GM19395 (cell line): ENCODE measurements around the gene KCNQ1.

Source experiments
- ATAC-seq: cut with Tn5 transposase; IDR thresholded peaks from one replicate; pipeline ENCODE4 v1.9.1; 2021; ENCODE audit warnings: mild to moderate bottlenecking, moderate library complexity; ENCODE audit not compliant: unreplicated experiment

KCNQ1 gene

DNA sequence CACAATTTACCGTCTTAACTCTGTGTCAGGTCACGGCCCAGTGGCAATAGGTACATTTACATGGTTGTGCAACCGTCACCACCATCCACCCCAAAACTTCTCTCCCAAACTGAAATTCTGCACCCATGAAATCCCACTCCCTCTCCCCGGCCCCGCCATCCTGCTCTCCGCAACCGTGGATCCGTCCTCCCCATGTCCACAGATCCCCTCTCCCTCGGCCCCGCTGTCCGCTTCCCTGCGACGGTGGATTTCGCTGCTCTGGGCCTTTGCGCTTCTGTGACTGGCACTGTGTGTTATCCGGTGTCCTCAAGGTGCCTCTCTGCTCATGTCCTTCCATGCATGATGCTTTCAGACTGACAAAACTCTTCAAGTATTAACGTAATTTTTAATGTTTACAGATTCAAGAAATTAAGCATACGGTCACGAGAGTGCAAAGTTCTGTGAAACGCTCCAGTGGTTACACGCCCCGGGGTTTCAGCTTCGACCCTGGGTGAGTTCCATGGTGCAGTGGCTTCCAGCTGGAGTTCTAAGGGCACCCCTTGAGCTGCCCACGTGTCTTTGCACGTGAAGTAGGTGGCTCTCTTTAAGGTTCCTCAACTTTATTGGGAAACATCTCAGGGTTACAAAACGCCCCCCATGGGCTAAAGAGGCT lies 76.4 kb downstream of the KCNQ1 start:
- no peak for ATAC-seq

GRCh38 chr11:2521733-2522630 lies 77.2 kb downstream of the KCNQ1 start:
- no peak for ATAC-seq

DNA sequence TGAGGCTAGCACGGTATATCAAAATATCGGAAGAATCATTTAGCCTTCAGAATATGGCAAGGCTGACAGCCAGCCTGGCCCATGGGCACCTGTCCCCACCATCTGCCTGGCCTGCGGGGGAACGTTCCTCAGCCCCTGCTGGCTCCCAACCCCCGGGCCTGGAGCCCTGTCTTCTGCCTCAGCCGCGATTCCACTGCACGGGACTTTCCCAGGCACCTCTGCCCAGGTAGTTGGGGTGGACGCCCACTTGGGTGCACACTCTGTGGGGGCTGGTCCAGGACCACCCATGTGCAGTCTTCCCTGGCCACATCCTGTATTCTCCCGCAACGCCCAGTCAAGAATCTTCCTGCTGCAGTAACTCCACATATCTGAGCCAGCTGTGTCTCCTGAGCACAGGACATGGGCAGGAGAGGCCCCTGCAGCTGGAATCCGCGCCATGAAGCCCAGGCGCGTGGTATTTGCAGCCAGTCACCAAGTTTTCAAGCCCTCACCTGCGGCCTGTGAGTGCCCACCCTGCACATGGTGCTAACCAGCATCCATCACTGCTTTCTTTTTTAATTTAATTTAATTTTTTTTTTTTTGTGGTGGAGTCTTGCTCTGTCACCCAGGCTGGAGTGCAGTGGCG lies 77.9 kb downstream of the KCNQ1 start:
- ATAC-seq: no peak

- ATAC-seq: no peak
Observed at GRCh38 chr11:2523821-2524391, 79.1 kb downstream of the KCNQ1 start.

- ATAC-seq: no peak
Observed at GRCh38 chr11:2524446-2525165, 79.8 kb downstream of the KCNQ1 start.

- ATAC-seq: no peak
Observed at GRCh38 chr11:2525166-2525861, 80.5 kb downstream of the KCNQ1 start.

DNA sequence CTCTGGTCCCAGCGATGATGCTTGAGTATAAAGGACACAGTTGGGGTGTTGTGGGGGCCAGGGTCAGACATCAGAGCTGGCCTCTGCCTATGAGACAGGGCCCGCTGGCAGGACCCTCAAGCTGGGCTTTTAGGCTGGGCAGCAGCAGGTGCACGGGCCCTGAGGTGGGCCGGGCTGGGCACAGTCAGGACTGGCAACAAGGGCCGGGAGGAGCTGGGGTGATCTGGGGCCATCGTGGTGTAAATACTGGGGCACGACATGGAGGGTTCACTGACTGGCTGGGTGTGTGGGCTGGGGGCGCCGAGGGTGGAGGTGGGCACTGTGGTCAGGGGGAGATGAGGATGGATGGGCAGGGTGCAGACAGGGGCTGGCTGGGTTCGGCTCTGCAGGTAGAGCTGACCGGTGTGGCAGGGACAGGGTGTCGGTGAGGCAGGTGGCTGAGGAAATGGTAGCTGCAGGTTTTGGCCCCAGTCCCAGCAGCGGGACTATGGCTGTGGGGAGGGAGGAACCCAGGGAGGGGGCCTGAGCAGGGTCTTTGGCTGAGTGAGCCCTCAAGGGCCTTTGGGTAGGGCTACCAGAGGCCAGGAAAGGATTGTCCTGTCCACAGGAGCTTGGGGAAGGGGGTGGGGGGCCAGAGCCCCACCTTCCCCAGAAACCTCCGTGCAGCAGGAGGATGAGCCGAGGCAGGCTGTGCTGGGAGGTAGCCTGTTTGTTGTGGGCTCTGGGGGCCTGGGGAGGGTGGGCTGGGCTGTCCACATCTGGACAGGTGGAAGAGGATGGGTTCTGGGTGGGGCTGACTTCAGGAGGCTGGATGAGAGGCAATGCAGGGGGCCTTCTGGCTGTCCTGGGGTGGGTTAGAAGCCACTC lies 81.4 kb downstream of the KCNQ1 start:
- ATAC-seq: no peak

- ATAC-seq: peak; percentile 78
Observed at GRCh38 chr11:2526808-2527381, 82.1 kb downstream of the KCNQ1 start.

- no peak for ATAC-seq
Observed at GRCh38 chr11:2527621-2528291, 82.9 kb downstream of the KCNQ1 start.

DNA sequence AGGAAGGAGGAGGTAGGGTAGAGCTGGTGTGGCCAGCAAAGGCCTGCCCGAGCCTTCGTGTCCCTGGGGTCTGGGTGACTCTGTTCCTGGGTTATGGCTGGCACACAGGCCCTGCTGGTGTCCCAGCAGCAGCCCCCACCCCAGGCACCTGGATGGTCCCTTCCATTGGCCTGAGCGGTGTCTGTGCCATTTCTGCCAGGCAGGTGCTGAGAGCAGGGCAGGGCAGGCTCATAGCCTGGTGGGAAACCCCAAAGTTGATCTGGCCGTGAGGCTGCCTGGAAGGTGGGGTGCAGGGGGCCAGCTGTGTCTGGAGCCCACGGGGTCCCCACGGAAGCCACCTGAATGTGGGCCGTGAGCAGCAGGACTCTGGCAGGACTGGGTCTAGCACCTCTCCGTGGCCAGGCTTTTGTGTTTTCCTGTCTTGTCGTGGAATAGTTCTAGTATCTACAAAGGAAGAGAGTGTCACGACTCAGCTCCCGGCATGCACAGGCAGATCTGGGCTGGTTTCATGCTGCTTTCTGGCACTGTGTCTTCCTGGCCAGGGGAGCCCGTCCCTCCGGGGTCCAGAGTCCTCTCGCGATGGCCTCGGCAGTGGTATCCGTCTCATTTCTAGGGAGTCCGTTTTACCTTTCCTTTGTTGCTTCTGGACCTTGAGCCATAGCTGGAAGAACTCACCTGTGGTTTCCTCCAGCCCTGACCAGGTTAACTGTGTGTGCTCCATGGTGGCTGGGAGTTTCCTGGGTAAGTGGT lies 83.7 kb downstream of the KCNQ1 start:
- no peak for ATAC-seq

GRCh38 chr11:2529173-2529572 lies 84.4 kb downstream of the KCNQ1 start:
- ATAC-seq: no peak

GRCh38 chr11:2529636-2530035 lies 84.8 kb downstream of the KCNQ1 start:
- no peak for ATAC-seq

DNA sequence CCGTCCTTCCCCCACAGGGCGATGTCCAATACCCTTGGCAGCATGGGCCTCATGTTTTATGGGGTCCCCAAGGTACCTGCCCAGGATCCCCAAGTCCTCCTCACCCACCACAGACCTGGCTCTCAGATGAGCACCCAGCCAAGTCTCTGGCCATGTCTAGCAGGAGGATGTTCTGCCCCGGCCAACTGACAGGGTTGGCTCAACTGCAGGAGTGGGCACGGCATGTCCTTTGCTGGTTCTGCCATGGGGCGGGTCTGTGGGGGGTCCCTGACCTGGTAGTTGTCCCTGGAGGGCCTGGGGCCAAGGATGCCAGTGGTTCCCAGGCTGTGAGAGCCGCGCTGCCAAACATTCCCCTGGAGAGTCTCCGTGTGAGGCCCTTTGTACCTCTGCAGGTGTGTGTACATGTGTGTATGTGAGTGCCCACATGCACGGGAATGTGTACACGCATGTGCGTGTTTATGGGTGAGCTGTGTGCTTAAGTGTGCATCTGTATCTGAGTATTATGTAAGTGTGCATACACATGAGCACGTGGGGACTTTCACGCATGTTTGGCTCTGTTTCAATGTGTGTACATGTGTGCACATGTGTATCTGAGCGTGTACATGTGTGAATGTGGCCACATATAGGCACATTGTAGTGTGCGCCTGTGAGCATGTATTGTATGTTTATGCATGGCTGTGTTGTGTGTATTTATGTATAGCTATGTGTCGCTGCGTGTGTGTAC lies 85.5 kb downstream of the KCNQ1 start:
- ATAC-seq: no peak

GRCh38 chr11:2530855-2531200 lies 86.0 kb downstream of the KCNQ1 start:
- no peak for ATAC-seq

DNA sequence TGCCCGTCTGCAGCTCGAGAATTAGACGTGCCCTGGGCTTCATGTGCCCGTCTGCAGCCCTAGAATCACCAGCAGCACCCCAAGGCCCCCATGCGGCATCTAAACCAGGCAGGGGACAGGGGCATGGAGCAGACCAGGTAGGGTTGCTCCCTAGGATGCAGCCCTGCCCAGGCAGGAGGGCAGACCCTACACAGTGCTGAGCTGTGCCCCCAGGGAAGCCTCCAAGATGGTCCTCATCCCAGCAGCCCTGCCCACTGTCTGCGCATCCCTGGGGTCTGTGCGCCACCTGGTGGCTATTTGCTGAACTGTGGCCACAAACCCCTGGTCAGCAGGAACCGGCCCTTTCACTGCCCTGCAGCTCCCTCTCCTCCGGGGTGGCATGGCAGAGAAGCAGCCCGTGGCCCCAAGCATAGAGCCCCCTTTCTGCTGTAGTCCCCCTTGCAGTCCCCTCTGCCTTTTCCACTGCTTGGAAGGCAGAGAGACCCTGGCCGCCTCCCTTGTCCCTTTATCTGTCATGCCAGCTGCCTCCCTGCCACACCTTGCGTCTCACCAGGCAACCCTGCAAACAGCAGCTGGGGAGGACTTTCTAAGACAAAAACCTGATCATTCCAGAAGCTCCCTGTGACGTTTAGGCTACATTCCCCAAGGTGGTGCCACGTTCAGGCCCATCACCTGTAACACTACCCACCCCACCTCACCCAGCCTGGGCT lies 86.6 kb downstream of the KCNQ1 start:
- no peak for ATAC-seq

- ATAC-seq: no peak
Observed at GRCh38 chr11:2531987-2532703, 87.3 kb downstream of the KCNQ1 start.
